DND-41 (cell line): ENCODE data around the gene EHD3.

Source experiments
- ATAC-seq: fragments of 200-7000 bp; cut with Tn5 transposase; 3 replicates; pipeline ENCODE4 v1.9.1; 2021; ENCODE audit warnings: low read depth; ENCODE audit not compliant: insufficient read depth
- DNase-seq: peaks from one replicate; pipeline ENCODE4 v3.0.0-alpha.2; 2020
- H2AFZ ChIP-seq: 2 replicates; pipeline ENCODE4 v1.6.0; 2012; ENCODE audit warnings: low read depth, low read length
- H3K27ac ChIP-seq: 2 replicates; pipeline ENCODE4 v1.5.1; 2012; ENCODE audit warnings: low read length, inconsistent platforms
- H3K27me3 ChIP-seq: fragments of 200-600 bp; sonication (generic); 2 replicates; pipeline ENCODE4 v1.6.0; 2012; ENCODE audit warnings: low read length, mild to moderate bottlenecking, inconsistent platforms; ENCODE audit not compliant: insufficient read depth, poor library complexity
- H3K36me3 ChIP-seq: 2 replicates; pipeline ENCODE4 v1.5.1; 2012; ENCODE audit warnings: low read length, inconsistent platforms; ENCODE audit not compliant: insufficient read depth
- H3K4me1 ChIP-seq: 2 replicates; pipeline ENCODE4 v1.5.1; 2012; ENCODE audit warnings: mild to moderate bottlenecking, low read length; ENCODE audit not compliant: insufficient read depth
- H3K4me2 ChIP-seq: 2 replicates; pipeline ENCODE4 v1.6.0; 2012; ENCODE audit warnings: mild to moderate bottlenecking, moderate library complexity, low read length, inconsistent platforms; ENCODE audit not compliant: insufficient read depth
- H3K4me3 ChIP-seq, 2 experiments: fragments of 200-600 bp in 1 of 2; shearing (Covaris generic) in 1 of 2; 2 replicates each; pipeline ENCODE4 v1.5.1; 2012 to 2016; ENCODE audit warnings: inconsistent platforms in 2 of 2, low read length in 2 of 2, mild to moderate bottlenecking in 2 of 2, low read depth in 1 of 2, moderate library complexity in 1 of 2
- H3K79me2 ChIP-seq: 2 replicates; pipeline ENCODE4 v1.6.0; 2012; ENCODE audit warnings: low read length, inconsistent platforms; ENCODE audit not compliant: insufficient read depth
- H3K9ac ChIP-seq: 2 replicates; pipeline ENCODE4 v1.6.0; 2012; ENCODE audit warnings: low read depth, mild to moderate bottlenecking, inconsistent platforms, low read length, moderate library complexity
- H3K9me3 ChIP-seq: 2 replicates; pipeline ENCODE4 v1.5.1; 2012; ENCODE audit warnings: low read length, moderate library complexity, mild to moderate bottlenecking, inconsistent platforms; ENCODE audit not compliant: insufficient read depth, severe bottlenecking
- H4K20me1 ChIP-seq: 2 replicates; pipeline ENCODE4 v1.6.0; 2012; ENCODE audit warnings: low read length; ENCODE audit not compliant: insufficient read depth
- CTCF ChIP-seq: IDR thresholded peaks from 2 replicates; pipeline ENCODE4 v1.5.1; 2012; ENCODE audit warnings: borderline replicate concordance, low read length, moderate library complexity, mild to moderate bottlenecking; ENCODE audit not compliant: poor library complexity, severe bottlenecking; ENCODE audit errors: extremely low read depth
- EZH2 ChIP-seq: IDR thresholded peaks from 3 replicates; pipeline ENCODE4 v1.6.1; 2012; ENCODE audit warnings: borderline replicate concordance, low read depth, mild to moderate bottlenecking, moderate library complexity, low read length, inconsistent platforms; ENCODE audit not compliant: severe bottlenecking

EHD3 gene

GRCh38 chr2:31241625-31242270 is 7.8 kb downstream of the EHD3 start:
- Histone ChIP-seq H3K27ac (no peak overlapping the region), H3K4me2 (no peak overlapping the region), H3K36me3 (no peaks in the 10 kb centered on the region), H3K4me1 (peaks cover 10% of the 10 kb centered on the region; the same call in 1 of the 2 replicates), H3K4me3 (no peak overlapping the region), H3K9ac (no peak overlapping the region), H2AFZ (no peak overlapping the region), H3K9me3 (no peaks in the 10 kb centered on the region), H4K20me1 (no peaks in the 10 kb centered on the region), H3K27me3 (no peaks in the 10 kb centered on the region), H3K79me2 (no peaks in the 10 kb centered on the region)
- DNase-seq (peak; percentile 29), ATAC-seq (peak; percentile 77)
- TF ChIP-seq CTCF, result no peak
- TF ChIP-seq EZH2, result no peak

DNA sequence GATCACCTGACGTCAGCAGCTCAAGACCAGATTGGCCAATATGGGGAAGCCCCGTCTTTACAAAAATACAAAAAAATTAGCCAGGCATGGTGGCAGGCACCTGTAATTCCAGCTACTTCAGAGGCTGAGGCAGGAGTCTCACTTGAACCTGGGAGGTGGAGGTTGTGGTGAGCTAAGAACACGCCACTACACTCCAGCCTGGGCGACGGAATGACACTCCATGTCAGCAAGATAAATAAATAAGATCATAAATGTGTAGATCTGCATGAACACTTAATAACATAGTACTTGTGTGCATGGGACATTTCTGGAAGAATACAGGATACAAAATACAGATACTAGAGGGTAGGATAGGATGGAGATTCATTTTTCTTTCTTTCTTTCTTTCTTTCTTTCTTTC is 9.1 kb downstream of the EHD3 start:
- Histone ChIP-seq H3K36me3 (no peaks in the 10 kb centered on the region), H3K27ac (no peak overlapping the region), H3K4me1 (peaks cover 10% of the 10 kb centered on the region; the same call in 1 of the 2 replicates), H2AFZ (no peak overlapping the region), H3K4me3 (no peak overlapping the region), H3K9ac (no peak overlapping the region), H3K27me3 (no peaks in the 10 kb centered on the region), H4K20me1 (no peaks in the 10 kb centered on the region), H3K79me2 (no peaks in the 10 kb centered on the region), H3K4me2 (no peak overlapping the region), H3K9me3 (no peaks in the 10 kb centered on the region)
- no peak for DNase-seq
- TF ChIP-seq CTCF (no peak), EZH2 (no peak)
- no peak for ATAC-seq

DNA sequence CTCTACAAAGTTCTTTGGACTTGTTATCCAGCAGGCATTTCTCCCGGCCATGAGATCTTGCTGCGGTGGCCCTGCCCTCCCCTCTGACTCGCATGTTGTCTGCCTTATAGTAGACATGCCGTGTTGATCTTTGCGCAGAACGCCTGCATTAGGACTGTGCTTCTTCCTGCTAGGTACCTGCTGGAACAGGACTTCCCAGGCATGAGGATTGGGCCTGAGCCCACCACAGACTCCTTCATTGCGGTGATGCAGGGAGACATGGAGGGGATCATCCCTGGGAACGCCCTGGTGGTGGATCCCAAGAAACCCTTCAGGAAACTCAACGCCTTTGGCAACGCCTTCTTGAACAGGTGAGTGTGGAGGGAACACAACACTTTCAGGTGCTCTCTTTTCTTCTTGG is 10.1 kb downstream of the EHD3 start:
- no peaks in the 10 kb centered on the region for H4K20me1 ChIP-seq
- H3K79me2 ChIP-seq, result no peaks in the 10 kb centered on the region
- H3K4me1 ChIP-seq, result peaks cover 10% of the 10 kb centered on the region; the same call in 1 of the 2 replicates

GRCh38 chr2:31246184-31246852 is 12.4 kb downstream of the EHD3 start:
- Histone ChIP-seq H3K9ac (no peak overlapping the region), H3K79me2 (no peaks in the 10 kb centered on the region), H3K4me3 (no peak overlapping the region), H3K36me3 (no peaks in the 10 kb centered on the region), H3K9me3 (no peaks in the 10 kb centered on the region), H4K20me1 (no peaks in the 10 kb centered on the region), H3K27ac (no peak overlapping the region), H3K27me3 (no peaks in the 10 kb centered on the region), H2AFZ (no peak overlapping the region), H3K4me2 (no peak overlapping the region), H3K4me1 (peaks cover 10% of the 10 kb centered on the region; the same call in 1 of the 2 replicates)
- DNase-seq (no peak), ATAC-seq (no peak)
- no peak for TF ChIP-seq EZH2
- TF ChIP-seq CTCF, result no peak

More for the DNA sequence above, 10.1 kb downstream of the EHD3 start:
- DNase-seq (no peak), ATAC-seq (no peak)
- no peak overlapping the region for H3K9ac ChIP-seq
- H3K27me3 ChIP-seq, result no peaks in the 10 kb centered on the region
- H3K36me3 ChIP-seq, result no peaks in the 10 kb centered on the region
- no peaks in the 10 kb centered on the region for H3K9me3 ChIP-seq
- H3K4me3 ChIP-seq, result no peak overlapping the region
- no peak overlapping the region for H3K27ac ChIP-seq
- TF ChIP-seq EZH2, result no peak
- H2AFZ ChIP-seq, result no peak overlapping the region
- H3K4me2 ChIP-seq, result no peak overlapping the region
